HG03095 (cell line): ENCODE data around the gene SFT2D3.

Source experiments
- ATAC-seq: cut with Tn5 transposase; IDR thresholded peaks from one replicate; pipeline ENCODE4 v1.9.1; 2021; ENCODE audit warnings: moderate library complexity; ENCODE audit not compliant: unreplicated experiment

Gene SFT2D3, protein sequence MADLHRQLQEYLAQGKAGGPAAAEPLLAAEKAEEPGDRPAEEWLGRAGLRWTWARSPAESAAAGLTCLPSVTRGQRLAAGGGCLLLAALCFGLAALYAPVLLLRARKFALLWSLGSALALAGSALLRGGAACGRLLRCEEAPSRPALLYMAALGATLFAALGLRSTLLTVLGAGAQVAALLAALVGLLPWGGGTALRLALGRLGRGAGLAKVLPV

GRCh38 chr2:127701193-127701650 lies at the start of gene SFT2D3:
TSS of gene SFT2D3 (plus strand) at chr2:127701497. CDS start at chr2:127701529, 32 bp downstream.
- ATAC-seq, result peak; percentile 66

DNA sequence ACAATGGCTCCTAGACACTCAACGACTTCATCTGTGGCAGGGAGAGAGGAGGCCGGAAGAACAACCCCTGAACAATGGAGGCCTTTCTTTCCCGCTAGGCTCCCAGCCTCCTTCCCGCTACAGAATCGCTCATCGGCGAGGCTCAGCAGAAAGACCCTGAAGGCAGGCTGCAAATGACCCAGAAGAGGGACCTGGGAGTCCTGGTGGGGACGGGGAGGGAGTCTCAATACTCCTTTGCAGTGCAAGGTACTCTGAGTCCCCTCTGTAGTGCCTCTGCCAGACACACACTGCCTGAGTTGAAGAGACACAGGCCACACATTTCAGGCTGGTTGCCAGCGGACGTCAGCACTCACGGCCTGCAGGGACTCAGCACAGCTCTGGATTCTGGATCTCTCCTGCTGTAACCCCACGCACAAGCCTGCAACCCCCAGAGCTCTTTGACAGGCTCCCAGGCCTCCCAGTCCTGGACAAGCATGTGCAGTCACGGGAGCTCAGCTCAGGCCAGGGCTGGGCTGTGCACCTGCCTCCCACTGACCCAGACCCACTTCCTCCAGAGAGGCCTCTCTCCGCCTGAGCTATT lies 49.2 kb upstream of the SFT2D3 start:
- no peak for ATAC-seq

GRCh38 chr2:127652786-127653357 lies 48.4 kb upstream of the SFT2D3 start:
- no peak for ATAC-seq

GRCh38 chr2:127653421-127654083 lies 47.7 kb upstream of the SFT2D3 start:
- ATAC-seq, result no peak

DNA sequence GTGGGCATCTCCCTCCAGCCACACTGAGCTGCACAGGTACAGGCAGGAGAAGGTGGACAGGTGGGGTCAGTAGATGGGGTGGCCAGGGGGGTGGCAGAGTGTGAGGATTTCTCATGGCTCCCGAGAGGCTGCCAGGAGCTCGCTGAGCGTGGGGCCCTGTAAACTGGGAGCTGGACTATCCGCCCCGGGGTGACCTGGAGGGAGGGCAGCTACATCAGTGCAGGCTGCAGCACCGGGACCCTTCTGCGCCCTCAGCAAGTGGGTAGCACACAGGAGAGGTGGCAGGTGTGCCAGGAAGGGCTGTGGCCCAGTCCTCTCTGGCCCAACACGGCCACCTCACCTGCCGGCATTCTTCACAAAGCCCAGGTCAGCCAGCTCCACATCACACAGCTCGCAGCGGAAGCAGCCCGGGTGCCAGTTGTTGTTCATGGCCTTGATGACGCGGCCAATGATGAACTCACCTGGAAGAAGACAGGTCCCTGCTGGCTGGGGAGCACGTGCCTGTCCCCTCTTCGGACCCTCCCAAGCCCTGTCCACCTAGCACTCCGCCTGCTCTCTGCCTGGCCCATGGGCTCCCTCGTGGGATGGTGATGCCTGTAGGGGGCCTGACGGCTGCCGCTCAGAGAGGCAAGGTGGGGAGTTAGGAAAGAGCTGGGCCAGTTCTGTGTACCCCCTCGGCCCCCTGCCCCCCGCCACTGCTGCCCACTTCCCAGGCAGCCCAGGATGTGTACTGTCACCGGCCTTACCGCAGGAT lies 47.0 kb upstream of the SFT2D3 start:
- no peak for ATAC-seq

DNA sequence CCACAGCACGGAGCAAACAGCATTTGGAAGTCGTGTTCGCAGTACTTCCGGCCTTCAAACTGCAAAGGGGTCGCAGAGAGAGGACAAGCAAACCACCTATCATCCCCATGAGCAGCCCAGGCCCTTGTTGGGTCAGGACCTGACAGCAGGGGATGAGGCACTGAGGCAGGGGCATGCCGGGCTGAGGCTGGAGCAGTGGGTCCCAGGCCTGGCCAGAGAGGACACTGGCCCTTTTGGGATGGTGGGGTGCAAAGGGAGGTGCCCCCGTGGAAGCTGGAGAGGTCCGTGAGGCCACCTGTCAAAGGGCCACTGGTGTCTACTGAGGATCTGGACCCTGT lies 46.5 kb upstream of the SFT2D3 start:
- ATAC-seq, result no peak

- ATAC-seq, result no peak
Observed at GRCh38 chr2:127655209-127656073, 45.9 kb upstream of the SFT2D3 start.

DNA sequence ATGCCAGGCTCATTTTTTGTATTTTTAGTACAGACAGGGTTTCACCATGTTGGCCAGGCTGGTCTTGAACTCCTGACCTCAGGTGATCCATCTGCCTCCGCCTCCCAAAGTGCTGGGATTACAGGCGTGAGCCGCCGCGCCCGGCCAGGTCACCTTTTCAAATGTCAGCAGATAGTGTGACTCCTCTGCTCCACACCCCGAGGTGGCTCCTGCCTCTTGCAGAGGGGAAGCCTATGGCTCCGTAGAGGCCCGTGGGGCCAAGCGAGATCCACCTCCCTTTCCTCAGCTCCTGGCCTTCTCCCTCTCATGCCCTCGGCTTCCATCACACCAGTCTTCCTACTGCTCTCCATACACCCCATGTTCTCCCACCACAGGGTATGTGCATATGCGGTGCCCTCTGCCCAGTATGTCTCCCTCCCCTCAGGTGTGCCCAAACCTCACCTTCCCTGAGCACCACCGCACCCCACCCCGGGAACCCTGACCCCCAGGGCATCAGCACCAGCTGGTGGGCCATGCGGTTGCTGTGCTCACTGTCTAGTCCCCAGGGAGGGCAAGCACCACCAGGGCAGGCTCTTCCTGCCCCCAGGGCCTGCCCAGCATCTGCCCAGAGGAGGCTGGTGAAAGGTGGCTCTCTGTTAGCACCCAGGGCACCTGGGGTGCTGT lies 44.6 kb upstream of the SFT2D3 start:
- ATAC-seq, result no peak

DNA sequence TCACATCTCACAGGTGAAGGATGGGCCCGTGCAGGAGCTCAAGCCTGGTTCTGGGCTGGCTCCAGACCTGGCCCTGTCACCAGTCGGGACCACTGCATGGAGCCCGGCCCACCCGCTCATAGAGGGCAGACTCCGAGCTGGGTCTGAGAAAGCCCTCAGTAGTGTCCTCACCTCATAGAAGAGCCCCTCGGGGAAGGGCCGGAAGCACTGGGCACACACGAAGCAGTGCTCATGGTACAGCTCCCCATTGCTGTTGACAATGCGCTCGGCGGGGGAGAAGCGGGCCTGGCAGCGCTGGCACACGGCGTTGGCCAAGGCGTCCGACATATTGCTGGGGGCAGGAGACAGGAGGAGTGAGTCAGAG lies 44.1 kb upstream of the SFT2D3 start:
- ATAC-seq, result no peak

DNA sequence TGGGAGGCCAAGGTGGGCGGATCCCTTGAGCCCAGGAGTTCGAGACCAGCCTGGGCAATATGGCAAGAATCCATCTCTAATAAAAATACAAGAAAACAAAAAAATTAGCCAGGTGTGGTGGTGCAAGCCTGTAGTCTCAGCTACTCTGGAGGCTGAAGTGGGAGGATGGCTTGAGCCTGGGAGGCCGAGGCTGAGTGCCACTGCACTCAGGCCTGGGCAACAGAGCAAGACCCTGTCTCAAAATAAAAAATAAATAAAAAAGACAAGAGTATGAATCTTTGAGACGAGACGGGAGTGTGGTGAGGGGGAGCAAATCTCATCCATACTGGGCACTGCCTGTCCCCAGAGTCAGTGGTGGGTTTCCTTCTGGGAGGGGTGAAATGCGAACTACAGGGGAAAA lies 43.2 kb upstream of the SFT2D3 start:
- no peak for ATAC-seq

DNA sequence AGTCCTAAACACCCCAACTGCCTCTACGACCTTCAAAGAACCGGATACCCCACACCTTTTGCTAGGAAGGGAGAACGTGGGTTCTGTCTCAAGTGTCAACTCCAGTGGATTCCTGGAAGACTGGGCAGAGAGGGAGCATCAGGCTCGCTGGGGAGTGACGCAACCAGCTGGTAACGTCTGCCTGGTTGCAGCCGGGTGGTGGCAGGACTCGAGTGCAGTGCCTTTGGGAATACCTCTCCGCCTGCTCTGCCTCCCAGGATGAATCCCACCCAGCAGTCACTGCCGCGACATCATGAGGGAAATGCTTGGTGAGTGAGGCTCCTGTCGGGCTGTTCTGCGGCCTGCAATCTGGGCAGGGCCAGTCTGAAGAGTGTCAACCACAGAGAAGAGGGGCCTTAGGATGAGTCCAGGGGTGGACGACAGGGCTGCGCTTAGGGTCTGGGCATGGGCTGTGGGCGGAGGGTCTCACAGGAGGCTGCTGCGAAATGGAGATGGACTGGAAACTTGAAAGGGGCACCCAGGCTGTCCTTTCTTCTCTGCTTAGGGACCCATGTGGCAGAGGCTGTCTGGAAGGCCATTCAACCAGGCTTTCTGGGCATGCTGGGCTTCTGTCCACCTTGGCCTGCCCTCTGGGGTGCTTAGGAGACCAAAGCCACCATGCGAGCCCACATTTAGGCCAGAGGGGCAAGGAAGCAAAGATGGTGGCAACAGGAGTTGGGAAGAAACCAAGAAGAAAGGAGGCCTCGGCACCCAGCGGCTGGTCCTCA lies 42.5 kb upstream of the SFT2D3 start:
- no peak for ATAC-seq

GRCh38 chr2:127659408-127660290 lies 41.6 kb upstream of the SFT2D3 start:
- no peak for ATAC-seq

- ATAC-seq, result no peak
Observed at GRCh38 chr2:127660291-127660578, 41.1 kb upstream of the SFT2D3 start.

- ATAC-seq, result no peak
Observed at GRCh38 chr2:127661072-127661649, 40.1 kb upstream of the SFT2D3 start.

GRCh38 chr2:127661949-127662510 lies 39.3 kb upstream of the SFT2D3 start:
- no peak for ATAC-seq

GRCh38 chr2:127662937-127663565 lies 38.2 kb upstream of the SFT2D3 start:
- ATAC-seq, result no peak

DNA sequence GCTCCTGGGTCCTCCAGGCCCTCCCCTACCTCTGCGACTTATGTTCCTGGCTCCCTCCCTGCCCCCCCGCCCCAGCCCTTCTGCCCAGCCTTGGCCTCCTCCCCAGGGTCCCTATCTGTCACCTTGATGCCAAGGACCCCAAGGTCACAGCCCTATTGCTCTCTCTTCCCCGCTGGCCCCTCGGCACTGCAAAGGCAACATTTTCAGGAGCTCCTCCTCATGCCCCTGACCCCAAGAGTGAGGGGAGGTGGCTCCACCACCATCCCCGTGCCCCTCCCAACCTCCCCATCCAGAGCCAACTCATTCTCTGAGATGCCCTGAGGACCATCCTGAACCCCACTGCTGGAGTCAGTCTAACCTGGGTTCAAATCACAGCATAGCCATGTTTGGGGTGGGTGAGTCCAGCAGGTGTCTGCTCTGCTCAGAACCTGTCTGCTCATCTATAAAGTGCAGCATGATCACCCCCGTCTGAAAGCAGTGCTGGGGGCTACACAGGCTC lies 37.7 kb upstream of the SFT2D3 start:
- ATAC-seq, result no peak
